ENCODE data around the gene RNF13. TPM values are rescaled to one million over a fixed set of nuclear protein-coding genes. Genes with fewer than 3 reads are reported as not detected.

The RNF13 gene
- total RNA-seq, 2 donors from 2014 or later: 21.3 to 32.7 TPM

GRCh38 chr3:149992416-149993058 is 179.5 kb downstream of the RNF13 start:
- peak; percentile 58 for DNase-seq
- H3K4me3 Mint-ChIP-seq: no peak overlapping the region
- no peak overlapping the region for H3K27ac Mint-ChIP-seq
- Histone ChIP-seq H3K27ac (ENCODE audit: low read depth, low read length) (no peak overlapping the region), H3K9ac (ENCODE audit: extremely low read depth, low read length, poor library complexity, severe bottlenecking) (no peak overlapping the region), H3K27me3 (ENCODE audit: control insufficient read depth, insufficient read depth, low read length, poor library complexity, severe bottlenecking) (no peaks in the 10 kb centered on the region), H3K4me3 (ENCODE audit: low read length) (no peak overlapping the region), H3K9me3 (ENCODE audit: control insufficient read depth, low read length) (peaks cover 21% of the 10 kb centered on the region), H3K36me3 (ENCODE audit: control insufficient read depth, insufficient read depth, low read length) (no peaks in the 10 kb centered on the region), H3K4me1 (ENCODE audit: control insufficient read depth, insufficient read depth, low read length) (no peaks in the 10 kb centered on the region)
- no peaks in the 10 kb centered on the region for H3K27me3 Mint-ChIP-seq (ENCODE audit: insufficient read depth)
- H3K36me3 Mint-ChIP-seq (ENCODE audit: low read depth): no peaks in the 10 kb centered on the region
- H3K4me1 Mint-ChIP-seq: peaks cover 3% of the 10 kb centered on the region
- WGBS, 2 experiments (ENCODE audit: insufficient coverage in 1 of 2, insufficient read length in 1 of 2): 92% methylated on average over 4 of the region's 4 CpGs; no CpG with 5 or more reads in 1 of the 2 experiments
- H3K9me3 Mint-ChIP-seq: peaks cover 18% of the 10 kb centered on the region
- TF ChIP-seq CTCF (conservative IDR thresholded peaks at IDR 0.05): peak; percentile 48

- Histone ChIP-seq H3K4me3 (ENCODE audit: low read length) (no peak overlapping the region), H3K27ac (ENCODE audit: low read depth, low read length) (no peak overlapping the region), H3K4me1 (ENCODE audit: control insufficient read depth, insufficient read depth, low read length) (no peaks in the 10 kb centered on the region), H3K27me3 (ENCODE audit: control insufficient read depth, insufficient read depth, low read length, poor library complexity, severe bottlenecking) (no peaks in the 10 kb centered on the region), H3K36me3 (ENCODE audit: control insufficient read depth, insufficient read depth, low read length) (no peaks in the 10 kb centered on the region), H3K9me3 (ENCODE audit: control insufficient read depth, low read length) (peaks cover 18% of the 10 kb centered on the region), H3K9ac (ENCODE audit: extremely low read depth, low read length, poor library complexity, severe bottlenecking) (no peak overlapping the region)
- Mint-ChIP-seq H3K36me3 (ENCODE audit: low read depth) (no peaks in the 10 kb centered on the region), H3K4me3 (no peak overlapping the region), H3K27ac (no peak overlapping the region), H3K27me3 (ENCODE audit: insufficient read depth) (no peaks in the 10 kb centered on the region), H3K4me1 (no peaks in the 10 kb centered on the region), H3K9me3 (peaks cover 18% of the 10 kb centered on the region)
- DNase-seq: no peak
- 67% methylated on average over 1 of the region's 1 CpG; no CpG with 5 or more reads in 1 of the 2 experiments for WGBS, 2 experiments (ENCODE audit: insufficient coverage in 1 of 2, insufficient read length in 1 of 2)
- no peak for TF ChIP-seq CTCF (conservative IDR thresholded peaks at IDR 0.05)
Observed at GRCh38 chr3:149998946-149999345, 185.9 kb downstream of the RNF13 start.

GRCh38 chr3:149999421-149999820 is 186.4 kb downstream of the RNF13 start:
- no peaks in the 10 kb centered on the region for H3K27me3 Mint-ChIP-seq (ENCODE audit: insufficient read depth)
- no peak overlapping the region for H3K27ac Mint-ChIP-seq
- no peaks in the 10 kb centered on the region for H3K36me3 Mint-ChIP-seq (ENCODE audit: low read depth)

More at GRCh38 chr3:149999421-149999820, 186.4 kb downstream of the RNF13 start:
- H3K4me1 Mint-ChIP-seq: no peaks in the 10 kb centered on the region
- no peak overlapping the region for H3K9ac ChIP-seq (ENCODE audit: extremely low read depth, low read length, poor library complexity, severe bottlenecking)
- no peak overlapping the region for H3K4me3 Mint-ChIP-seq
- H3K4me3 ChIP-seq (ENCODE audit: low read length): no peak overlapping the region
- H3K9me3 Mint-ChIP-seq: peaks cover 14% of the 10 kb centered on the region
- H3K9me3 ChIP-seq (ENCODE audit: control insufficient read depth, low read length): peaks cover 14% of the 10 kb centered on the region
- no peak overlapping the region for H3K27ac ChIP-seq (ENCODE audit: low read depth, low read length)
- no peak for DNase-seq
- H3K4me1 ChIP-seq (ENCODE audit: control insufficient read depth, insufficient read depth, low read length): no peaks in the 10 kb centered on the region
- H3K27me3 ChIP-seq (ENCODE audit: control insufficient read depth, insufficient read depth, low read length, poor library complexity, severe bottlenecking): no peaks in the 10 kb centered on the region
- TF ChIP-seq CTCF (conservative IDR thresholded peaks at IDR 0.05): no peak
- no peaks in the 10 kb centered on the region for H3K36me3 ChIP-seq (ENCODE audit: control insufficient read depth, insufficient read depth, low read length)
- WGBS, 2 experiments (ENCODE audit: insufficient coverage in 1 of 2, insufficient read length in 1 of 2): 92 to 98% methylated on average over 3 to 4 of the region's 4 CpGs
